Neutrophil (primary cell): ENCODE data around the gene TRPC5OS.

Source experiments
- H3K27ac ChIP-seq: fragments of 200-600 bp; sonication (generic); 2 replicates; pipeline ENCODE4 v1.5.1; 2016; ENCODE audit warnings: mild to moderate bottlenecking, moderate library complexity
- H3K27me3 ChIP-seq: fragments of 200-600 bp; sonication (generic); 2 replicates; pipeline ENCODE4 v1.6.0; 2016; ENCODE audit warnings: mild to moderate bottlenecking
- H3K36me3 ChIP-seq: fragments of 200-600 bp; sonication (generic); 2 replicates; pipeline ENCODE4 v1.5.1; 2017
- H3K4me1 ChIP-seq, 2 experiments: fragments of 200-600 bp in 1 of 2; sonication (generic) in 1 of 2; 1 replicate in 1 of 2; 2 replicates in 1 of 2; pipeline versions ENCODE4 v1.5.1 to v1.6.1; 2013 to 2016; ENCODE audit warnings: low read depth in 1 of 2, low read length in 1 of 2, mild to moderate bottlenecking in 1 of 2, moderate library complexity in 1 of 2; ENCODE audit not compliant: control insufficient read depth in 1 of 2, insufficient read depth in 1 of 2
- H3K4me3 ChIP-seq, 2 experiments: fragments of 200-600 bp in 1 of 2; sonication (generic) in 1 of 2; 1 replicate in 1 of 2; 2 replicates in 1 of 2; pipeline ENCODE4 v1.5.1; 2013 to 2016; ENCODE audit warnings: low read depth in 1 of 2, low read length in 1 of 2, mild to moderate bottlenecking in 1 of 2, moderate library complexity in 1 of 2
- H3K9me3 ChIP-seq: fragments of 200-600 bp; sonication (generic); 2 replicates; pipeline ENCODE4 v1.5.1; 2016
- TF ChIP-seq, protein P1 (sequence below): fragments of 200-600 bp; sonication (generic); IDR thresholded peaks from 2 replicates; pipeline ENCODE4 v1.5.1; 2016; ENCODE audit warnings: antibody characterized with exemption

Gene TRPC5OS

DNA sequence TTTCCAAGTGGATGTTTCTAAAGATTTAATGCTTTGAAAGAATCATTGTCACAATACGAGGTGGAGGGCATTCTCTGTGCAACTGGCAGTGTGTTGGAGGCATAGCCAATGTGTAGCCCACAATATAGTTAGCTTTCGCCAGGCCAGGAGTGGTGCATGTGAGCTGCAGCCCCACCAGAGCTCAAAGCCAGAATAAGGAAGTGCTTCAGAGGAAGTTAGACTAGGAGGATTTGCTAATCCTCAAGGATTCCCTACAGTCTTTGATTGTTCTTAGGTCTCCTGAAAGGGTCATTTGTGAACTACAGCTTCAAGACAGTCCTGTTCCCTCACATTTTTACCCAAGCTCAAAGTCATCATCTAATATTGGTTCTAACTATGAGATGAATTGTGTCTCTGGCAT lies 16.4 kb downstream of the TRPC5OS start:
- Histone ChIP-seq H3K27me3 (no peaks in the 10 kb centered on the region), H3K27ac (no peak overlapping the region), H3K4me3 (no peak overlapping the region), H3K4me1 (no peaks in the 10 kb centered on the region), H3K36me3 (no peaks in the 10 kb centered on the region), H3K9me3 (no peaks in the 10 kb centered on the region)
- TF ChIP-seq, protein P1, sequence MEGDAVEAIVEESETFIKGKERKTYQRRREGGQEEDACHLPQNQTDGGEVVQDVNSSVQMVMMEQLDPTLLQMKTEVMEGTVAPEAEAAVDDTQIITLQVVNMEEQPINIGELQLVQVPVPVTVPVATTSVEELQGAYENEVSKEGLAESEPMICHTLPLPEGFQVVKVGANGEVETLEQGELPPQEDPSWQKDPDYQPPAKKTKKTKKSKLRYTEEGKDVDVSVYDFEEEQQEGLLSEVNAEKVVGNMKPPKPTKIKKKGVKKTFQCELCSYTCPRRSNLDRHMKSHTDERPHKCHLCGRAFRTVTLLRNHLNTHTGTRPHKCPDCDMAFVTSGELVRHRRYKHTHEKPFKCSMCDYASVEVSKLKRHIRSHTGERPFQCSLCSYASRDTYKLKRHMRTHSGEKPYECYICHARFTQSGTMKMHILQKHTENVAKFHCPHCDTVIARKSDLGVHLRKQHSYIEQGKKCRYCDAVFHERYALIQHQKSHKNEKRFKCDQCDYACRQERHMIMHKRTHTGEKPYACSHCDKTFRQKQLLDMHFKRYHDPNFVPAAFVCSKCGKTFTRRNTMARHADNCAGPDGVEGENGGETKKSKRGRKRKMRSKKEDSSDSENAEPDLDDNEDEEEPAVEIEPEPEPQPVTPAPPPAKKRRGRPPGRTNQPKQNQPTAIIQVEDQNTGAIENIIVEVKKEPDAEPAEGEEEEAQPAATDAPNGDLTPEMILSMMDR = no peak

DNA sequence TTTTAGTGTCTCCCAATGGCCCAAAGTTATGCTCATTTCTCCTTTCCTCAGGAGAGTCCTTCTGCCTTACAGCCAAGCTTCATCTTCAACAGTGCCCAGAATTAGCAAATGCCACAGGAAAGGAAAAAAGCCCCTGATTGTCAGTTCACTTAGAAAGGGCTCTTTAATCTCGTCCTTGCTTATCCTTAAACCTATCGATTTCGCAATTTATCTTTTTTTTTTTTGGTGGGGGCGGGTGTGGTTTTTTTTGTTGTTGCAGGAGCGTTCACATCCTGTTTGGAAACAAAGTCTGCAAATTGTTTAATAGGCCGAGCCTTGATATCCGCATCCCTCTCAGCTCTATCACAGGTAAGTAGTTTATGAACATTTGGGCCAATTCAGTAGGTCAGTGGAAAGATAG lies 20.2 kb downstream of the TRPC5OS start:
- Histone ChIP-seq H3K4me1 (no peaks in the 10 kb centered on the region), H3K27ac (no peak overlapping the region), H3K4me3 (no peak overlapping the region), H3K27me3 (no peaks in the 10 kb centered on the region), H3K36me3 (no peaks in the 10 kb centered on the region), H3K9me3 (no peaks in the 10 kb centered on the region)
- TF ChIP-seq, protein P1 = no peak

DNA sequence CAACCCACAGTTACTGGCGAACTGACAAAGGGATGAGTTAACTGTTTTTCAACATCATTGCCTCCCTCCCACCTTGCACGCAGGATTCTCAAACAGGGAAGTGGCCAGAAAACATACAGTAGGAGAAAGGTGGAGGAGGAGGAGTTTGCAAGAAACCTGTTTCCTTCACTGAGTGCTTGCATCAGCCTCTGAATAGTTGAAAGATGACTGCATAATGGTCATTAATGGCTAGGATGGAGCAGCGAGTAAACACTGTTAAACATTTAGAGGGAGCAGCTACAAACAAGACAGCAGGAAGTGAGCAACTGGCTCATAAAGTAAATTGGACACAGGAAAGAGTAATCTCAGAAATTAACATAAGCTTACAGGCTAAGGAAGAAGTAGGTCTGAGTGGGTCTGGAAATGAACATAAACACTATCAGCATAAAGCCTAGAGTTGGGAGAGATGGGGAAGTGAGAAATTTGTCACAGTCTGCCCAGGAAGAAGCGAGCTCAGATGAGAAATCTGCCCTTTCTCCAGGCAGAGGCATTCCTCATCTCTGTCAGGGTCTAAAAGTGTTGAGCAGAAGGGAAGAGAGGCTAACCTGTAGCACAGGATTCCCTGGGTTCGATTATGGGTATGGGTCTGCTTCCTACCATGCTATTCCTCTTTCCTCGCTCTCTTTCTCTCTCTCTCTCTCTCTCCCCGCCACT lies 38.6 kb downstream of the TRPC5OS start:
- Histone ChIP-seq H3K9me3 (no peaks in the 10 kb centered on the region), H3K4me3 (no peak overlapping the region), H3K4me1 (no peaks in the 10 kb centered on the region), H3K36me3 (no peaks in the 10 kb centered on the region), H3K27me3 (no peaks in the 10 kb centered on the region), H3K27ac (no peak overlapping the region)
- TF ChIP-seq, protein P1 = no peak

DNA sequence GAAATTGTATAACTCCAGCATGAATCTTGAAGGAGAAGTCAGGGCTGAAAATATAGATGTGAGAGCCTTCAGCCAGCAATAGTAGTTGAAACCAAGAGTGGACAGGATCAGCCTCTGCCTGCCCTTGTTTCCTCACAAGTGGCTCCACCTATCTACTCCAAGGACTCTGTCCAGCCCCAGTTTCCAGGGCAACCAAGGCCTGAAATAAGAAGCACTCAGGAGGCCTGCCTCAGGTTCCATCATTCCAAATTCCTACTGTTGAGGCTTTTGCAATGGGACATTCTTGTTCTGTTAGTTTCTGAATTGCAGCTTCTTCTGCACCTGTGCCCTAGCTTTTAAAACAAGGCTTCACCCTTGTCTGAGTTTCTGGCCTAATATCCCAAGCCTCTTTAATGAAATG lies 41.6 kb downstream of the TRPC5OS start:
- no peaks in the 10 kb centered on the region for H3K9me3 ChIP-seq
- H3K27ac ChIP-seq = no peak overlapping the region
- no peaks in the 10 kb centered on the region for H3K27me3 ChIP-seq
- no peaks in the 10 kb centered on the region for H3K4me1 ChIP-seq
- H3K36me3 ChIP-seq = no peaks in the 10 kb centered on the region
- H3K4me3 ChIP-seq = no peak overlapping the region
- TF ChIP-seq, protein P1 = no peak

DNA sequence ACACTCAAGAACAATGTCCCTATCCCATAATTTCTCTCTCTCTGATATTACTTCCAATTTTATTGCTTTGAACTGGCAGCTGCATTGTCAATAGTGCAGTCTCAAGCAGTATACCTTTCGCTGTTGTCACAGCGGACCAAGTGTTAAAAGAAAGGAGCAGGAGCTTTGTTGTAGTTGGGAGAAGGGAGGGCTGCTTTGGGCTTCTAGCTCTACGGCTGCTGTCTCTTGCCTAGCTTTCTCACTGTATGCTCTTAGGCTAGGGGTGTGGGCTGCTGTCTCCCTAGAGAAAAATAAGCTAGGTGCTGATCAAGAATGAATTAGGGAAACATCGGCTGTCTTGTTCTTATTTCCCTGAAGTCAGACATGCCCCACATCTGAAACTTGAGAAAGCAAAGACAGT lies 52.5 kb downstream of the TRPC5OS start:
- H3K4me1 ChIP-seq = no peaks in the 10 kb centered on the region
- TF ChIP-seq, protein P1 = no peak
- no peak overlapping the region for H3K27ac ChIP-seq
- H3K4me3 ChIP-seq = no peak overlapping the region
- no peaks in the 10 kb centered on the region for H3K36me3 ChIP-seq
- H3K27me3 ChIP-seq = no peaks in the 10 kb centered on the region
- H3K9me3 ChIP-seq = no peaks in the 10 kb centered on the region
